Measurements from ENCODE around the gene TBL2.

Gene TBL2

DNA sequence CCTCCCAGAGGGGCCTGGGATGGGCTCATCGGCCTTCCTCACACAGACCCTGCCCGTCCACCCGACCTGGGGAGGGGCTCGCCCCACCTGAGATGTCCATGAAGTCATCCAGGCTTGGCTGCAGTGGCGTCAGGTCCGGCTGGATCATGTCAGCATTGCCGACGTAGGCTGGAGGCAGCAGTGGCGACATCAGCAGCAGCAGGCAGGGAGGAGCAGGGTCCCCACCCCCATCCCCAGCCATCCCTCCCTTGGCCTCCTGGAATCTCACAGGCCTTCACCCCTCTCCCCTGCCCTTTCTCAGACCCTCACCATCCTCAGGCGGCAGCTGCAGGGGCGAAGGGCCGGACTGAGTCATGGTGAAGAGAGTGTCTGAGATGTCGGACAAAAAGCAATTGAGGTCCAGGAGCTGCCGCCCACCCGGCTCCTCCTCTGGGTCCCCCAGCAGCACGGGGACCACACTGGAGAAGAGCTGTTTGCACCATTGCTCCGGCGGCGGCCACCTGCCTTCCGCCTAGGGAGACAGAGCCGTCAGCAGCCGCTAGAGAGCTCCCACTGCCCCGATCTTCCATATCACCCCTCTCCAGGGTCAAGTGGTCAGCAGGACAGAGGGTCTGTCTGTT, 27.3 kb upstream of the TBL2 start:
- no peak for DNase-seq

DNA sequence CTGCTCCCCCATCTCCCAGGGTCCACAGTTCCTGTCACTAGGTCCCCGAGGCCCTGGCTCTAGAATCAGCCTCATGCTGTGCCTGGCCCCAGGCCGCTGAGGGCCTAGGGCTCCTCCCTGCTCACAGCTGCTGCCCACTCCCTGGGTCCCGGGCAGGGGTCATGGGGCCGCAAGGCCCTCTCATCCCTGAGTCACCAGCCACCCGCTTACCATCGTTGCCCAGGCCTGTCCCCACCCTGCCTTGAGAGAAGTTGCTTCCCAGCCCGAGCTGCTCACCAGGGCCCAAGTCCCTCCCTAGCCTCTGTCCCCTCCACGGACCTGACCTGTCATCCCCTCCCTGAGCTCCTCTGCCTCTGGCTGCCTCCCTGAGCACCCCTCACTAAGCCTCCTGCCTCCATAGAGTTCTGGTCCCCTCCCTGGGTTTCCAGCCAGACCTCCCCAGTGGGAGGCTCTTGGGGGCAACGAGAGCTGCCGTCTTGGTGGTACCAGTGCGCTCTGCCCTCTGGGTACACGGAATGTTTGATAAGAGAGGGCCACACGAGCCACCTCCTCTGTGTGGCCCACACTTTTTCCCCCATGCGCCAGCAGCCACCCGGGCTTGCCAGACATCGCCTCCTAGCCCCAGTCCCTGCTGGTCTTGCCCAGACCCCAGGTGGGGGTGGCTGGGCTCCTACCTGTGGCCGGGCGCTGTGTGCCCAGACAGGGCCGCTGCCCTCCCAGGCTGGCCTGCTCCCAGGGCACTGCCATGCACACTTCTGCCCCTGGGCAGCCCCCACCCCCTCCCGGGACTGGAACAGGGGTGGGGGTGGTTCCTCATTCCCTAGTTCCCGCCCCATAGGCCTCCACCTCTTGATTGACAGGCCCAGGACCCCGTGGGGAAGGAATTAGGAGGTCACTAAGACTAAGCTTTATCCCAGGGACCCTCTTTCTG, 24.6 kb upstream of the TBL2 start:
- no peak for DNase-seq

DNA sequence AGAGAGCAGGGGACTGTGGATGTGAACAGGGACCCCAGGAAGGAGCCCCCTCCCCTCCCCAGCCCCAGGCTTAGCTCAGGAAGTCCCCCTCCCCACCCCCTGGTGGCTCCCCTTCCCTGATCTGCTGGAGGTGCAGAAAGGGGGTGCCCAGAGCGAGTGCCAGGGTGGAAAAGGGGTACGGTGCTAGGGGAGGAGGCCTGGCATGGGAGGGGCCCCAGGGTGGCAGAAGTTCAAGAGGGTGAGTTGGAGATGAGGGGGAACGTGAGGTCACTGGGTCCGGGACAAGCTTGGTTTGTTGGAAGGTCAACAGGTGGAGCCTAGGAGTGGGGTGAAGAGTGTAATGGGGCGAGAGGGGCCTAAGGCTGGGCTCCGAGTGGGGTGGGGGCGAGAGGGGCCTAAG, 21.5 kb upstream of the TBL2 start:
- DNase-seq = no peak

DNA sequence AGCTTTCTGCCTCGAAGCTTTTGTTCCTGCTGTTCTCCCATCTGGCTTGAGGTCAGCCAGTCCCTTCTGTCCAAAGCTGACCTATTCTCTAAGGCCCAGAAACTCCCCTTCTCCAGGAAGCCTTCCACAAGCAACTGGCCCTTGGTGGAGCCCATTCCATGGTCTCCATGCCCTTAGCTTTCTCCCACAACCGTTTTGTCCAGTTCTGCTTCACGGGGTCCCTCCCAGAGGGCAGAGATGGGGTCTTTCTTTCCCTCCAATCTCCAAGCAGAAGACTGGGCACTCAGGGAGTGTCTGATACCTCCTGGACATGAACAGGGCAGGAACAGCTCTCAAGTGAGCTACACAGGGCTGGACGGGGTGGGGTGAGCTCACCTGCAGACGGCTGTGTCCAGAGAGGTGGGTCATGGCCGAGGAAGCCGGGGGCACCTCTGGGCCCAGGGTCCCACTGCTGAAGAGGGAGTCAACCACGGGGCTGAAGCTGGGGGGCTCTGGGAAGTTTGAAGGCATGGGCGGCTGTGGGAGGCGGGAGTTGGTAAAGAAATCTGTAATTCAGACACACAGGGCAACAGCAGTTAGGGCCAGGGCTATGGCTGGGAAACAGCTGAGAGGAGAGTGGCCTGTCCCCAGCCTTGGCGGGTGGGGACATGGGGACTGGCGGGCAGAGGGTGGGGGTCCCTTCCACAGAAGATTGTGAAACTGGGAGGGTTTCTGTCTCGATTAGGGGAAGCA, 20.9 kb upstream of the TBL2 start:
- DNase-seq = peak; percentile 40

DNA sequence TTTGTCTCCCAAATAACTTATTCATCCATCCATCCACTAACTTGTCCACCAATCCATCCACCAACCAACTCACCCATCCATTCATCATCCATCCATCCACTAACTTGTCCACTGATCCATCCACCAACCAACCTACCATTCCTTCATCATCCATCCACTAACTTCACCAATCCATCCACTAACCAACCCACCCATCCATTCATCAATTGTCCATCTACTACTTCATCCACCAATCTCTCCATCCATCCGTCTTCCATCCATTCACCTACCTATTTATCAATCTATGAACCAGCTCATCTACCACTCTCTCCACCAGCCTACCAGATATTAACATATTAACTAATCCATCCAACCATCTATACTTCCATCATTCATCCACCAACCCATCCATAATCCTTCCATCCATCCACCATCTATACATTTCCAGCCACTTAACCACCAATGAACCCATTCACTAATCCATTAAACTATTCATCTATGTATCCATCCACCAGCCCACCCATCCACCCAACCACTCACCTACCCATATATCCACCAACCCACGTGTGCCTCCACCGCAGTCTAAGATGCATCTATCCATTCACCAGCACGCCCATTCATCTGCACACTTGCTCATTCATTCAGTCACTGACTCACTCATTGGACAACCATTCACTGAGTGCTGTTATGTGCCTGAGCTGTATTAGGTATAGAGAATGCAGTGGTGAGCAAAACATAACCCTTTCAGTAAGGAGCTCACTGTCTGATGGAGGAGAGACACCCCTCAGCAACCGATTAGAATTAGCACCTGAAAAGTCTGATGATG, 19.8 kb upstream of the TBL2 start:
- DNase-seq = no peak

DNA sequence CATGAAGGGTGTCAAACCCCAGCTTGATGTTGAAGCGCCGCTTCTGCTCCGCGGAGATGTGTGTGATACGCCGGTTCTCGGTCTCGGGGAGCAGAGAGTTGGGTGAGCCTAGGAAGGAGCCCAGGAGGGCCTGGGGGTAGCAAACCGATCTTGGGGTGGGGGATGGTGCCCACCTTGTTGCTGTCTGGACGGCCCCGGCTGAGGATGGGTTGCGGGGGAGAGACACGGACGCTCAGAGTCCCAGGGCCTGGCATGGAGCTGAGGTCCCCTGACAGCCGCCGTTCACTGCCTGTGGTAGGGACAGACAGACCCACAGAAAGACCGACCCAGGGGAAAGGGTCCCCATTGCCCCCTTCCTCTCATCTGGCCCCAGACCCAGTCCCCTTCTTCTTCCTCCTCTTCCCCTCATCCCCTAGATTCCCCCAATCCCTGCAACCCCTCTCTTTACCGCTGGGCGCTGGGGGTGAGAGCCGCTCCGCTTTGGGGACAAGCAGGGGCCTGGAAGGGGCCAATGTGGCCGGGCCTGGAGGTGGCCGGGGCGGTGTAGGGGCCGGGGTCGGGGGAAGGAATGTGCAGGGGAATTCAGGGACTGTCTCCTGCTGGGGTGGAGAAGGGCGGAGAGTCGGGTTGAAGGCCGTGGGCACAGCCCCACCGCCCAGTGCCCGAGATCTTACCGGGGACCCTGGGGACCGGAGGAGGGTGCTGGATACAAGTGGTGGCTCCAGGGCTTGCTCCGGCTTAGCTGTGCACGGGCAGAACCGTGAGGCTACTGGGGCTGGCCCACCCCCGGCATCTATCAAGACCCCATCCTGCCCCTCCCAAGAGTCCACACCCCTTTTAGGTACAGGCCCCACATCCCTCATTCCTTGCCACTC, 18.0 kb upstream of the TBL2 start:
- no peak for DNase-seq

DNA sequence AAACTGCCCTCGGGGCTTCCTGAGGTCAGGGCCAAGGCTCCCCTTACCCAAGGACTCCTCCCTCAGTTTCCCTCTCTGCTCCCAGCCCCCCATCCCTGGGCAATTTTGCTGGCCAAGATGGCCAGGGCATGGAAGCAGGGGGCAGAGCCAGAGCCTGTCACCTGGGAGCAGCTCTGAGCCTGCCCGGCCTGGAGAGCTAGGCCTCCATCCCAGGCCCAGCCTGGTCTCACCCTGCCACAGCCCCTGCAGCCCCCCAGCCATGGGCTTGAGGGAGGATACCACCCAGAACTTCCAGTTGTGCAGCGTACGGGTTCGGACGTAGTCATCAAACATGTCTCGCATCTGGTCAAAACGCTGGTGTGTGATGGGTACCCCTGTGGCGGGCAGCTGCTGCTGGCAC, 17.0 kb upstream of the TBL2 start:
- DNase-seq = no peak

DNA sequence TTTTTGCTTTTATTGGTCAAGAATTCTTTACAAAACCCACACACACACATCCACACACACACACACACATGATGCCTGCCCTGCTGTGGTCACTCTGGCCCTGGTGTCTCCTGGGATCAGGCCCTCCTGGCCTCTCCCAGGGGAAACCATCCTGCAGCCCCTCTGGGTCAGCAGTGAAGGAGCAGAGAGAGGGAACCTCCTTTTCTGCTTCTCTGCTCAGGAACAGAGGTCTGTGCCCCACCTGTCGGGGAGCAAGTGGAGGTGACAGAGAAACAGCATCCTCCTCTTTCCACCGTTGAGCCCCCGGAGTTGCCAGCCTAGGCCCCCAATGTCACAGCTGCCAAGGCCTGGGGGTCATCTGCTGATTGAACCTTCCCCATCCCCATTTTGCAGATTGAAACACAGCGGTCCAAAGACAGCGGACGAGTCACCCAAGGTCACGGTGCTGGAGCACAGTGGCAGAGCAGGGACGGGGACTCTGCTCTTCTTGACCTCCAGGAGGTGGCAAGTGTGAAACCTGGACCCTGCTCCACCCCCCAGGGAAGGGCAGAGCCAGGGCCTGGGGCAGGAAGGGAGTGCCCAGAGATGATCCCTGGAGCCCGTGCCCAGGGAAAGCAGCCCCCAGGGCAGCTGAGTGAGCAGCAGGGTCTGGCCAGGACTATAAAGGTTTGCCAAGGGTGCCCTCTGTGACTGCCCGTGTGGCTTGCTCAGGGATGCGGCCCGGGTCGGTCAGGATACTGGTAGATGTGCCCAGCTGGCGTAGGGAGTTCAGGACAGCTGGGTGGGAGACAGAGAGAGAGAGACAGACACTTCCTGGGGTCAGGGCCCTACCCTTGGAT, 15.0 kb upstream of the TBL2 start:
- no peak for DNase-seq

DNA sequence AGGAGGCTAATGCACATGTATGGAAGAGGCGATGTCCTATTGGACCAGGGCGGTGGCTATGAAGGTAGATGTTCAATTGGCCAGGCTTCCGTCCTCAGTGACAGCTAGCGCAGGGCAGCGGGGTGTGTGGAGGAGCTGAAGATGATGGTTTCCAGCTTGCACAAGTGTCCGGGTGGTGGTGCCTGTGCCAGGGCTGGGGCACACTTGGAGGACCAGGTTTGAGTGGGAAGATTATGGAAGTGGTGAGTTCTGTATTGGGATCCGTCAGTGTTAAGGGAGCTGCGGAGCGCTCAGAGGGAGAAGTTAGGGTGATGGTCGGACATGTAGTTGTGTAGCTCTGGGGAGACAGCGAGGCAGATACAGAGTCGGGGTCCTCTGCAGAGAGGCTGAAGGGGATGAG, 8.5 kb upstream of the TBL2 start:
- DNase-seq = no peak

DNA sequence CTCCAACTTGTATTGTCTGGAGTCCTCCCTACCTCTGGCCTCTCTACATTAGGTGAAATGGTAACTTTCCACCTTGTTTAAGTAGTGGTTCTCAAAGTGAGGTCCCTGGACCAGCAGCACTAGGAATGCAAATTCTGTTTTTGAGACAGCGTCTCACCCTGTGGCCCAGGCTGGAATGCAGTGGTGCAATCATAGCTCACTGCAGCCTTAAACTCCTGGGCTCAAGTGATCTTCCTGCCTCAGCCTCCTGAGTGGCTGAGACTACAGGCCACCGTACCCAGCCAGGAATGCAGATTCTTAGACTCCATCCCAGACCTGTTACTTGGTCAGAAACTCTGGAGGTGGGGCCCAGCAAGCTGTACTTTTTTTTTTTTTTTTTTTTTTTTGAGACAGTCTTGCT, 6.8 kb upstream of the TBL2 start:
- no peak for DNase-seq

DNA sequence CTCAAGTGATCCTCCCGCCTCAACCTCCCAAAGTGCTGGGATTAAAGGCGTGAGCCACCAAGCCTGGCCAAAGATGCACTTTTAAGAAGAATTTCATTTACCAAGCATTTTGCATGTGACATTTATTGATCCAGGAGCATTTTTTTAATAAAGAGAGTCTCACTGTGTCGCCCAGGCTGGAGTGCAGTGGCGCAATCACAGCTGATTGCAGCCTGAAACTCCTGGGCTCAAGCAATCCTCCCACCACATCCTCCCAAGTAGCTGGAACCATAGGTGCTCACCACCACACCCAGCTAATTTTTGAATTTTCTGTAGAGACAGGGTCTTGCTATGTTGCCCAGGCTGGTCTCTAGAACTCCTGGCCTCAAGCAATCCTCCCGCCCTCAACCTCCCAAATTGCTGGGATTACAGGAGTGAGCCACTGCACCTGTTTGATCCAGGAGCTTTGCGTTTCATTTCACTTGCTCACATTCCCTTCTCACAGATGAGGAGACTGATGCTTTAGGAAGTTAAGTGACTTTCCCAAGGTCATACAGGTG, 4.4 kb upstream of the TBL2 start:
- DNase-seq = peak; percentile 16

DNA sequence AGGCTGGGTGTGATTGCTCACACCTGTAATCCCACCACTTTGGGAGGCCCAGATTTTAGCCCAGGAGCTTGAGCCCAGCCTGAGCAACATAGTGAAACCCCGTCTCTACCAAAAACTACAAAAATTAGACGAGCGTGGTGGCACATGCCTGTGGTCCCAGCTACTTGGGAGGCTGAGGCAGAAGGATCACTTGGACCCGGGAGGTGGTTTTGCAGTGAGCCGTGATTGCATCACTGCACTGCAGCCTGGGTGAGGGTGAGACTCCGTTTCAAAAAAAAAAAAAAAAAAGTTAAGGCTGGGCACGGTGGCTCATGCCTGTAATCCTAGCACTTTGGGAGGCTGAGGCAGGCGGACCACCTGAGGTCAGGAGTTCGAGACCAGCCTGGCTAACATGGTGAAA, 2.6 kb upstream of the TBL2 start:
- peak; percentile 19 for DNase-seq

DNA sequence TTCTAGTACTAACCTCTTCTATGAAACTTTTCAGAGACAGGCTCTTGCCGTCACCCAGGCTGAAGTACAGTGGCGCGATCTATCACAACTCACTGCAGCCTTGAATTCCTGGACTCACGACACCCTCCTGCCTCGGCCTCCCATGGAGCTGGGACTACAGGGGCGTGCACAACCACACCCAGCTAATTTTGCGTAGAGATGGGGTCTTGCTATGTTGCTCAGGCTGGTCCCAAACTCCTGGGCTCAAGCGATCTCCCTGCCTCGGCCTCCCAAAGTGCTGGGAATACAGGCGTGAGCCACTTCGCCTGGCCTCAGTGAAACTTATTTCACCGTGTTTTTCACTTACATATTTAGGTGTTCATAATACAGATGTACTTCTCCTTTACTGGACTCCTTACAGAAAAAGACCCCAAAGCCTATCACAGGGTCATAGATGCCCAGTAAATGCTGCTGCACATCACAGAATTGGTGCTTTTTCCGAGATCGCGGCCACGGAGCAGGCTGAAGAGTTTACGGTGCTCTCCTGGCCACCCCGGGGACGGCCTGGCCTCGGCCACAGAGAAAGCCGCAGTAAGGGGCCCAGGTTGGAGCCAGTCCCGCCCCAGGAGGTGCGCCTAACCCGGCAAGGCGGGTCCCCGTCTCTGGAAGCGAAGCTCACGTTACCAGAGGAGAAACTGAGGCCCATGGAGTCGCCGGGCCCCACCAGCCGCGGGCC, 595 bp downstream of the TBL2 start:
- DNase-seq = peak; percentile 23

DNA sequence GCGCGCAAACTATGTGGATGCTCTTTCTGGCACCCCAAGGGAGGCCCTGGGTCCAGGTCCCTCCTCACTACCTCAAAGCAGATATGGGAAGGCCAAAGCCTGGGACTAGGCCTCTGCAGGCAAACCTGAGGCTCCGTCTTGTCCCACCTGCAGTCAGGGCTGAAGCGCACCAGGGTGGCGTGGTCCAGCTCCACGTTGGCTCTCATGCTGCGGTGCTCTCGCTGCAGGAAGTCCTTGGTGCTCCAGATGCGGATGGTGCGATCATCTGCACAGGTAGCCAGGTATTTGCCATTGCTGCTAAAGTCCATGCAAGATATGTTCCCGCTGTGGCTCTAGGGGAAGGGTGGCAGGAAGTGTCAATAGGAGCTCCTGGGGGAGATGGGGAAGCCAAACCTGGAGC, 4.6 kb downstream of the TBL2 start:
- no peak for DNase-seq

DNA sequence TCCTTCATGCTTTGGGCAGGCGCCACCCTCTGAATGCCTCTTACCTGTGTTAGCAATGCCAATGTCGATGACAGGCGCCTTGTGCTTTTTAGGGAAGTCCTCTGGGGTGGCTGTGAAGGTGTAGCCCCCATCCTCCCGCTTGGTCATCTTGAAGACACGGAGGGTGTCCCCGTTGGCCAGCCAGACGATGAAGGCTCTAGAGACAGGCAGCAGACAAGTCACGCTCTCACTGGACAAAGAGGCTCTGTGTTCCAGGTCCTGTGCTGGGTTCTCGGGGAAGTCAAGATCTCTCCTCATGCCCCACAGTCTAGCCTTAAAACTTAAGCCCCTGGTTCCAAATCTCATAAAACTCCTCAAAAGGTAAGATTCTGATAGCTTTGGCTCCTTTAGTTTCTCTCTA, 5.1 kb downstream of the TBL2 start:
- no peak for DNase-seq

DNA sequence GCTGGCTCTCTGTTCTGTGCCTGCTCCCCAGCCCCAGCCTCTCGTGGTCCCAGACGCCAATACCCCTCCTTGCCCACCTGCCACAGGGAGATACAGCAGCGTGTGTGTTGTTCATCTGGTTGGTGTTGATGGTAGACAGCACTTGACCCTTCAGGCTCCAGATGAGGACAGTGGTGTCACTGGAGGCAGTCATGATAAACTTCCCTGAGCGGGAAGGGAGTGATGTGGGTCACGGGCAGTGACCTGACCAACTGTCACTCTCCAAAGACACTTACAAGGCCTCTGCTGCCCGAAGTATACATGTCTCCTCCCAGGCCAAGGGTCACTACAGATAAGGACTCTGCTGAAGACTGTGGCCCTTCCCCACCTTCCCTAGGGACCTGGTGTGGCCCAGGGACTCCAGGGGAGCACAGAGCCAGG, 5.6 kb downstream of the TBL2 start:
- no peak for DNase-seq

DNA sequence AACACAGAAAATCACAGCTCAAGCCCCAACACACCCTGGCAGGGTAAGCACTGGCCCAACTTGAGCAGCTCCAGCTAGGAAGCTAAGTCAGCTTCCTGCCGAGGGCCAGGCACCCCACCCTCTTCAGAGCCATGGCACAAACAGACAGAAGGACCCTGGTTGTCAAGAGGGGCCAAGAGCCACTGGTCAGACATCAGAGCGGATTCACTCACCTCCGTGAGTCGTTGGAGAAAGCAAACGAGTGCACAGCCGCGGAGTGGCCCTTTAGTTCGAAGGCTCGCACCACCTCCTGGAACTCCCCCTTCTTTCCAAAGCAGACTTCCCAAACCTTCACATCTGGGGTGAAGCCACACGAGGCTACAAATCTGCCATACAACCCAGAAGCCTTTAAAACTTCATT, 7.4 kb downstream of the TBL2 start:
- DNase-seq = no peak

DNA sequence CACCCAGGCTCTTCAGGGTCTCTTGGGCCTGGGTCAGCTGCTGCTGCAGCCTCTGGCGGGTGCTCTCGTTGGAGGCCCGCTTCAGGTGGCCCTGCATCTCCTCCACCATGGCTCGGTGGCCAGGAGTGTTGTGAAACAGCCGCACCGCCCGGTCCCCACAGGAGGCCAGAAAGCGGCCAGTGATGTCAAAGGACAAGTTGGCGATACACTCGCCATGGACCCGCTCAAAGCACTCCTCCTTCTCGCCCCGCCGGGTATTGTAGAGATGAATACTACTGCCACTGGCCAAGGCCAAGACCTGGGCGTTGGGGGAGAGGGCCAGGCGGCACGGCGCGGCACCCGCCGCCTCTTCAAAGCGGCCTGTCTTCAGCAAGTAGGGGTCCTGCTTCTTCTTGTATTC, 7.9 kb downstream of the TBL2 start:
- DNase-seq = no peak

DNA sequence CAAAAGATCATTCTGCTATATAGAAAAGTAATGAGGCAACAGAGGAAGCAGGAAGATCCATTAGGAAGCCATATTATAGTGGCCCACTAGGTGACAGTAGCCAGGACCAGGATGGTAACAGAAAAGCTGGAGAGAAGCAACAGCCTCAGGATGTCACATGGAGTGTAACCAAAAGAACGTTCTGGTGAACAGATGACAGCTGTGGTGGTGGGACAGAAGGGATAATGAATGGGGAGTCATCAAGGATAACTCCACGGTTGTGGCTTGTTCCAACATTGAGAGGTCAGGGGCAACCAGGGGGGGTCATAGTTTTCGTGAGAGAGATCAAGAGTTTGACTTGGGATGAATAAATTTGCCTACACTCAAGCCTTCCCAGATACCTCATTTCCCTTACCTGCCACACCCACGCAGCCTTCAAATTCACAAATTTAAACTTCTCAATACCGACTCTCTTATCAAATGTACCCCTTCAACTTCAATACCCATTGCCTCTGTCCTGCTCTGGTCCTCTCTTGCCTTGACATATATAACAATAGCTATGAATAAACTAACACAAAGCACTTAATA, 9.3 kb downstream of the TBL2 start:
- DNase-seq = no peak
